SK-N-SH (cell line): ENCODE measurements around the gene ELFN2. TPM values are rescaled to one million over a fixed set of nuclear protein-coding genes. Genes with fewer than 3 reads are reported as not detected.

Experiments used
- CTCF ChIA-PET: fragments of 300-600, 350-600 bp; formaldehyde crosslinking; extraction: SDS; loops from one replicate; lab custom pipeline; 2021; lab: Yijun Ruan, JAX
- POLR2A ChIA-PET: fragments of 350-600 bp; sonication (Branson Sonifier 250); formaldehyde crosslinking; extraction: SDS; loops from one replicate; lab custom pipeline; 2020; ENCODE audit warnings: antibody characterized with exemption, inconsistent platforms; lab: Yijun Ruan, JAX
- DNase-seq: peaks from one replicate; pipeline ENCODE4 v3.0.0; 2012
- H2AFZ ChIP-seq: fragments of 200-600 bp; sonication (generic); 2 replicates; pipeline ENCODE4 v1.8.1; 2016; ENCODE audit warnings: antibody characterized with exemption, mild to moderate bottlenecking, low read depth
- H3F3A ChIP-seq: fragments of 200-600 bp; sonication (generic); replicated peaks from 2 replicates; pipeline ENCODE3; 2016; ENCODE audit warnings: antibody characterized with exemption, mild to moderate bottlenecking; ENCODE audit not compliant: insufficient read depth
- H3K27ac ChIP-seq, 2 experiments: fragments of 200-500 bp in 1 of 2; fragments of 200-600 bp in 1 of 2; sonication (Bioruptor generic) in 1 of 2; sonication (generic), shearing (Covaris generic) in 1 of 2; 2 replicates each; pipeline versions ENCODE4 v1.5.1 to v1.6.1; 2014 to 2016; ENCODE audit warnings: low read depth in 2 of 2, inconsistent platforms in 1 of 2, low read length in 1 of 2, mild to moderate bottlenecking in 1 of 2, mixed read lengths in 1 of 2
- H3K27me3 ChIP-seq: fragments of 200-600 bp; sonication (generic), shearing (Covaris generic); 2 replicates; pipeline ENCODE4 v1.6.1; 2016; ENCODE audit warnings: mixed run types; ENCODE audit not compliant: insufficient read depth
- H3K36me3 ChIP-seq, 2 experiments: fragments of 200-500 bp in 1 of 2; fragments of 200-600 bp in 1 of 2; sonication (Bioruptor generic) in 1 of 2; sonication (generic) in 1 of 2; replicated peaks in 1 of 2; 2 replicates each; pipeline versions ENCODE3 to v1.5.1; 2014 to 2016; ENCODE audit warnings: low read length in 1 of 2, mild to moderate bottlenecking in 1 of 2; ENCODE audit not compliant: insufficient read depth in 2 of 2, control insufficient read depth in 1 of 2
- H3K4me1 ChIP-seq, 2 experiments: fragments of 200-500 bp in 1 of 2; fragments of 200-600 bp in 1 of 2; sonication (Bioruptor generic) in 1 of 2; sonication (generic), shearing (Covaris generic) in 1 of 2; 2 replicates each; pipeline versions ENCODE4 v1.5.1 to v1.6.1; 2014 to 2016; ENCODE audit warnings: low read depth in 1 of 2, low read length in 1 of 2, mixed run types in 1 of 2; ENCODE audit not compliant: insufficient read depth in 2 of 2, control insufficient read depth in 1 of 2
- H3K4me2 ChIP-seq: fragments of 200-600 bp; sonication (generic), shearing (Covaris generic); 2 replicates; pipeline ENCODE4 v1.6.1; 2017; ENCODE audit warnings: mixed run types
- H3K4me3 ChIP-seq, 2 experiments: fragments of 200-500 bp in 1 of 2; fragments of 200-600 bp in 1 of 2; sonication (Bioruptor generic) in 1 of 2; sonication (generic), shearing (Covaris generic) in 1 of 2; 2 replicates each; pipeline versions ENCODE4 v1.5.1 to v1.8.1; 2014 to 2016; ENCODE audit warnings: low read depth in 2 of 2, inconsistent platforms in 1 of 2, low read length in 1 of 2, mild to moderate bottlenecking in 1 of 2, mixed read lengths in 1 of 2, moderate library complexity in 1 of 2
- H3K79me2 ChIP-seq: fragments of 200-600 bp; sonication (generic); 2 replicates; pipeline ENCODE4 v1.8.1; 2017; ENCODE audit warnings: mild to moderate bottlenecking; ENCODE audit not compliant: insufficient read depth
- H3K9ac ChIP-seq: fragments of 200-600 bp; sonication (generic); 2 replicates; pipeline ENCODE4 v1.6.1; 2017; ENCODE audit warnings: mixed run types
- H3K9me2 ChIP-seq: fragments of 200-600 bp; sonication (generic); 2 replicates; pipeline ENCODE4 v1.6.1; 2017; ENCODE audit warnings: mixed run types
- H3K9me3 ChIP-seq: fragments of 200-600 bp; sonication (generic); 2 replicates; pipeline ENCODE4 v1.6.1; 2017; ENCODE audit warnings: mixed run types, mild to moderate bottlenecking, moderate library complexity
- H4K20me1 ChIP-seq: fragments of 200-600 bp; sonication (generic); 2 replicates; pipeline ENCODE4 v1.6.1; 2017; ENCODE audit warnings: mild to moderate bottlenecking, mixed run types; ENCODE audit not compliant: insufficient read depth
- CHD2 ChIP-seq: fragments of 150-350 bp; IDR thresholded peaks from 2 replicates; pipeline ENCODE4 v1.6.1; 2018; ENCODE audit warnings: low read length; ENCODE audit not compliant: partially characterized antibody
- ELF1 ChIP-seq: IDR thresholded peaks from 2 replicates; pipeline ENCODE4 v1.4.0; 2012
- EZH2phosphoT487 ChIP-seq: fragments of 200-600 bp; sonication (generic); IDR thresholded peaks from 2 replicates; pipeline ENCODE4 v1.6.1; 2017; ENCODE audit warnings: low read depth, mixed run types, mild to moderate bottlenecking, antibody characterized with exemption, moderate library complexity, borderline replicate concordance
- FOSL2 ChIP-seq: IDR thresholded peaks from 2 replicates; pipeline ENCODE4 v1.4.0; 2012; ENCODE audit warnings: low read depth, mild to moderate bottlenecking, moderate library complexity, borderline replicate concordance
- GABPA ChIP-seq: IDR thresholded peaks from 2 replicates; pipeline ENCODE4 v1.4.0; 2012; ENCODE audit warnings: low read depth, mild to moderate bottlenecking
- GATA2 ChIP-seq: sonication (generic); formaldehyde crosslinking; IDR thresholded peaks from 2 replicates; pipeline ENCODE4 v1.5.0; 2020; ENCODE audit warnings: mild to moderate bottlenecking, missing genetic modification reagents
- JUND ChIP-seq: IDR thresholded peaks from 2 replicates; pipeline ENCODE4 v1.4.0; 2012
- MXI1 ChIP-seq: IDR thresholded peaks from 2 replicates; pipeline ENCODE4 v1.6.1; 2012; ENCODE audit warnings: mild to moderate bottlenecking, low read depth, low read length, improper control_type of control experiment
- NFIC ChIP-seq: IDR thresholded peaks from 2 replicates; pipeline ENCODE4 v1.4.0; 2012; ENCODE audit warnings: borderline replicate concordance
- NRF1 ChIP-seq: IDR thresholded peaks from 2 replicates; pipeline ENCODE4 v1.6.1; 2012; ENCODE audit warnings: low read depth, mild to moderate bottlenecking, low read length
- RCOR1 ChIP-seq: fragments of 150-350 bp; IDR thresholded peaks from 2 replicates; pipeline ENCODE4 v1.6.1; 2017; ENCODE audit warnings: antibody characterized with exemption, low read length
- RFX5 ChIP-seq: IDR thresholded peaks from 2 replicates; pipeline ENCODE4 v1.6.1; 2012; ENCODE audit warnings: mild to moderate bottlenecking, improper control_type of control experiment, low read length
- RXRA ChIP-seq: IDR thresholded peaks from 2 replicates; pipeline ENCODE4 v1.4.0; 2012; ENCODE audit warnings: low read depth, mild to moderate bottlenecking, borderline replicate concordance
- SIN3A ChIP-seq: IDR thresholded peaks from 2 replicates; pipeline ENCODE4 v1.6.1; 2012; ENCODE audit warnings: low read depth, mild to moderate bottlenecking, low read length, moderate library complexity, borderline replicate concordance
- SMC3 ChIP-seq: IDR thresholded peaks from 2 replicates; pipeline ENCODE4 v1.6.1; 2012; ENCODE audit warnings: low read depth, low read length, improper control_type of control experiment
- TAF1 ChIP-seq: IDR thresholded peaks from 2 replicates; pipeline ENCODE4 v1.6.1; 2012; ENCODE audit warnings: low read depth, mild to moderate bottlenecking, low read length, moderate library complexity, borderline replicate concordance
- TCF12 ChIP-seq: IDR thresholded peaks from 2 replicates; pipeline ENCODE4 v1.4.0; 2012
- WGBS: methylation state at CpG from one replicate; pipeline ENCODE4 v1.1.6; 2017; ENCODE audit warnings: low lambda C conversion rate; 5-methylcytosine and 5-hydroxymethylcytosine counted together
- polyA plus RNA-seq, 3 experiments: library from polyadenylated mRNA; depleted of rRNA; stranded (reverse); fragments of >200 nt; gene quantifications; 2 replicates each; pipeline ENCODE4 v1.2.3, GENCODE V29; 2012
- TF ChIP-seq, protein P1 (sequence below): fragments of 150-350 bp; IDR thresholded peaks from 2 replicates; pipeline ENCODE4 v1.6.1; 2016; ENCODE audit warnings: mild to moderate bottlenecking, low read depth, low read length
- TF ChIP-seq, protein P2 (sequence below): IDR thresholded peaks from 2 replicates; pipeline ENCODE4 v1.6.1; 2012; ENCODE audit warnings: mild to moderate bottlenecking, low read depth, low read length, moderate library complexity

The ELFN2 gene
- polyA plus RNA-seq, 1 of the 3 experiments (the other 2 are of a cell fraction): 2.8 TPM

DNA sequence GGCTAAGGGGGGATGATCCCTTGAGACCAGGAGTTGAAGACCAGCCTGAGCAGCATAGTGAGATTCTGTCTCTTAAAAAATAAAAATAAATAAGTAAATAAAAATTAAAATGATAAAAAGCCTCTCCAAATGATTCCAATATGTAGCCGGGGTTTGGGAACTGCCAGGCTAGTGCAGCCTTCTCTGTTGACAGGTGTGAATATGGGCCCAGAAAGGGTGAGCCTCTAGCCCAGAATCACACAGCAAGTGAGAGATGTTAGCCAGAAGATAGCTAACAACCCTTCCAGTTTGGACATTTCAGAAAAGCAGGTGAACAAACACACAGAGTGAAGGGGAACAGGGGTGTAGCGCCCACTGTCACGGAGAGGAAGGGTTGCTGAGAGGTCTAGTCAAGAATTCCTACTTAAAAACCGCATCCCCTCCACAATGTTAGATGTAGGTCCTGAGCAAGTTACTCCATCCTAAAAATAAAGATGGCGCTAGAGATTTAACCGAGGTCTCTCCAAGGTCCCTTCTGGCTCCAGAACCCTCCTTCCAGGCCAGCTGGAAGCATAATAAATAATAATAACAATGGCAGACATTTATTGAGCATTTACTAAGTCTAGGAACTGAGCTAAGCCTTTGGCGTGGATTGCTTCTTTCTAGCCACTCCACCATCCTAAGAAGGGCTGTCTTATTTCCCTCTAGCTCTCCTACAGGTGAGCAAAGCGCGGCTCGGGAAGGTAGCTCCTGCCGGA, 93.4 kb downstream of the ELFN2 start:
- peaks cover 14 to 25% of the 10 kb centered on the region in 2 experiments; a peak in 3 of 4 replicates for H3K4me1 ChIP-seq
- ChIA-PET POLR2A (interaction anchor here (0.7 to 1.0 kb wide), 2 partner anchors 24 to 45 kb away, joined by 3 read pairs; no protein-coding TSS in a partner anchor), CTCF (interaction anchor here (0.7 to 5.5 kb wide), 10 partner anchors 10 to 124 kb away, joined by 3 to 46 read pairs (median 8); partner anchors contain the start of gene ELFN2)
- TF ChIP-seq GATA2 (CRISPR knock-in tag): no peak
- TF ChIP-seq FOSL2: no peak
- TF ChIP-seq SMC3: no peak
- TF ChIP-seq, all 33 proteins: peak for 0
- Histone ChIP-seq H3K4me2 (no peak overlapping the region), H4K20me1 (no peaks in the 10 kb centered on the region), H3K27ac (no peak overlapping the region), H3K79me2 (no peaks in the 10 kb centered on the region), H3K9me2 (no peaks in the 10 kb centered on the region), H3K9ac (no peak overlapping the region), H3K9me3 (no peaks in the 10 kb centered on the region), H3K4me3 (peak overlapping the region in 1 of 2 experiments; percentile 3; a peak in 1 of 4 replicates), H2AFZ (no peak overlapping the region), H3F3A (peaks cover 12% of the 10 kb centered on the region), H3K36me3 (no peaks in the 10 kb centered on the region), H3K27me3 (no peaks in the 10 kb centered on the region)
- DNase-seq: no peak
- 68% methylated on average over 10 of the region's 11 CpGs for WGBS

DNA sequence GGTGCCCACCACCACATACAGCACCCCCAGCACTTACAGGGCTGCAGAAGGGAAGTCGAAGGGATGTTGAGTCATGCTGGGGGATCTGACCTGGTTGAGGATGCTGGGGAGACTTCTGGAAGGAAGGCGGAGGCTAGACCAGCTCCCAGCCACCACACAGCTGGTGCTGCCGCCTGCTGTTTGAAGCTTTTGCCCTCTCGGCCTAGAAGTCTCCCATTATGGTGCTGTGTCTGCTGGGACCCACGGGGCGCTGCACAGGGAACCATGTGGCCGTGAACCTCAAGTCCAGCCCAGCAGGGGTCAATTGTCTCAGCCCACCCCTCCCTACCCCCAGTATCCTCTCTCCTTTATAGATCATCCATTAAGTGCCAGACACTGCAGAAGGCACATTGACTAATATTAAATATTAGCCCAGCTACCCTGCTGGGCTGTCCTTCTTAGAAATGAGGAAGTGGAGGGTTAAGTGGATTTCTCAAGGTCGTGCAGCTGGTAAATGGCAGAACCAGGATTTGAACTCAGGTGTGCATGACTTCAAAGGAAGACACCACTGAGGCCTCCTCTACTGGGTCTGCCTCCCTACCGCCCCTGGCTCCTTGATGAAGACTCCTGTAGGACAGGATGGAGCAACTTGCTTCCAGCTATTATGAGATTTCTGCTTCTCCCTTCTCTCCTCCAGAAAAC, 95.3 kb downstream of the ELFN2 start:
- Histone ChIP-seq H3K9ac (no peak overlapping the region), H3K9me3 (no peaks in the 10 kb centered on the region), H4K20me1 (no peaks in the 10 kb centered on the region), H3K36me3 (no peaks in the 10 kb centered on the region), H3K9me2 (no peaks in the 10 kb centered on the region), H2AFZ (no peak overlapping the region), H3K27ac (no peak overlapping the region), H3K27me3 (no peaks in the 10 kb centered on the region), H3K4me2 (no peak overlapping the region), H3K4me3 (no peak overlapping the region), H3F3A (peaks cover 26% of the 10 kb centered on the region), H3K4me1 (peaks cover 14 to 28% of the 10 kb centered on the region in 2 experiments; a peak in 3 of 4 replicates)
- no peak for DNase-seq
- 68% methylated on average over 6 of the region's 9 CpGs for WGBS
- POLR2A ChIA-PET: no interaction called here
- TF ChIP-seq TAF1 (no peak), RCOR1 (no peak), TCF12 (no peak), NFIC (no peak), SMC3 (no peak), NRF1 (no peak), CHD2 (no peak), GABPA (no peak), FOSL2 (no peak), JUND (no peak), SIN3A (no peak), EZH2phosphoT487 (no peak), ELF1 (no peak), RXRA (no peak), GATA2 (CRISPR knock-in tag) (no peak), MXI1 (no peak), RFX5 (no peak)
- TF ChIP-seq, protein P1, sequence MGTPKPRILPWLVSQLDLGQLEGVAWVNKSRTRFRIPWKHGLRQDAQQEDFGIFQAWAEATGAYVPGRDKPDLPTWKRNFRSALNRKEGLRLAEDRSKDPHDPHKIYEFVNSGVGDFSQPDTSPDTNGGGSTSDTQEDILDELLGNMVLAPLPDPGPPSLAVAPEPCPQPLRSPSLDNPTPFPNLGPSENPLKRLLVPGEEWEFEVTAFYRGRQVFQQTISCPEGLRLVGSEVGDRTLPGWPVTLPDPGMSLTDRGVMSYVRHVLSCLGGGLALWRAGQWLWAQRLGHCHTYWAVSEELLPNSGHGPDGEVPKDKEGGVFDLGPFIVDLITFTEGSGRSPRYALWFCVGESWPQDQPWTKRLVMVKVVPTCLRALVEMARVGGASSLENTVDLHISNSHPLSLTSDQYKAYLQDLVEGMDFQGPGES: no peak
- TF ChIP-seq, protein P2, sequence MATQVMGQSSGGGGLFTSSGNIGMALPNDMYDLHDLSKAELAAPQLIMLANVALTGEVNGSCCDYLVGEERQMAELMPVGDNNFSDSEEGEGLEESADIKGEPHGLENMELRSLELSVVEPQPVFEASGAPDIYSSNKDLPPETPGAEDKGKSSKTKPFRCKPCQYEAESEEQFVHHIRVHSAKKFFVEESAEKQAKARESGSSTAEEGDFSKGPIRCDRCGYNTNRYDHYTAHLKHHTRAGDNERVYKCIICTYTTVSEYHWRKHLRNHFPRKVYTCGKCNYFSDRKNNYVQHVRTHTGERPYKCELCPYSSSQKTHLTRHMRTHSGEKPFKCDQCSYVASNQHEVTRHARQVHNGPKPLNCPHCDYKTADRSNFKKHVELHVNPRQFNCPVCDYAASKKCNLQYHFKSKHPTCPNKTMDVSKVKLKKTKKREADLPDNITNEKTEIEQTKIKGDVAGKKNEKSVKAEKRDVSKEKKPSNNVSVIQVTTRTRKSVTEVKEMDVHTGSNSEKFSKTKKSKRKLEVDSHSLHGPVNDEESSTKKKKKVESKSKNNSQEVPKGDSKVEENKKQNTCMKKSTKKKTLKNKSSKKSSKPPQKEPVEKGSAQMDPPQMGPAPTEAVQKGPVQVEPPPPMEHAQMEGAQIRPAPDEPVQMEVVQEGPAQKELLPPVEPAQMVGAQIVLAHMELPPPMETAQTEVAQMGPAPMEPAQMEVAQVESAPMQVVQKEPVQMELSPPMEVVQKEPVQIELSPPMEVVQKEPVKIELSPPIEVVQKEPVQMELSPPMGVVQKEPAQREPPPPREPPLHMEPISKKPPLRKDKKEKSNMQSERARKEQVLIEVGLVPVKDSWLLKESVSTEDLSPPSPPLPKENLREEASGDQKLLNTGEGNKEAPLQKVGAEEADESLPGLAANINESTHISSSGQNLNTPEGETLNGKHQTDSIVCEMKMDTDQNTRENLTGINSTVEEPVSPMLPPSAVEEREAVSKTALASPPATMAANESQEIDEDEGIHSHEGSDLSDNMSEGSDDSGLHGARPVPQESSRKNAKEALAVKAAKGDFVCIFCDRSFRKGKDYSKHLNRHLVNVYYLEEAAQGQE: no peak
- TF ChIP-seq, all 33 proteins: peak for 0
- CTCF ChIA-PET: interaction anchor here (0.6 to 5.5 kb wide), 11 partner anchors 9 to 235 kb away, joined by 3 to 46 read pairs (median 3); partner anchors contain the start of gene ELFN2
- H3K79me2 ChIP-seq: no peaks in the 10 kb centered on the region
